Gastrocnemius medialis (tissue), 4 donors: ENCODE results near the gene BCL2L14. TPM values are rescaled to one million over a fixed set of nuclear protein-coding genes. Genes with fewer than 3 reads are reported as not detected.

Source experiments
- ATAC-seq, 2 donors: fragments of 150-250 bp; one replicate each; pipeline ENCODE4 v1.9.1; 2016
- DNase-seq, 2 donors: peaks; one replicate each; pipeline ENCODE4 v3.0.0-alpha.2; 2019
- H3K27ac ChIP-seq, 4 donors: fragments of 200-600 bp; sonication (generic); 1 replicate in 1 of 4; 2 replicates in 3 of 4; pipeline ENCODE4 v1.5.1; 2016 to 2018; ENCODE audit warnings: mild to moderate bottlenecking in 2 of 4, moderate library complexity in 1 of 4
- H3K27me3 ChIP-seq, 3 donors: fragments of 200-600 bp; sonication (generic) in 2 of 3; 1 replicate in 1 of 3; 2 replicates in 2 of 3; pipeline versions ENCODE4 v1.5.1 to v1.6.0; 2016 to 2019; ENCODE audit warnings: mild to moderate bottlenecking in 1 of 3, moderate library complexity in 1 of 3
- H3K36me3 ChIP-seq, 2 donors: fragments of 200-600 bp; sonication (generic) in 1 of 2; one replicate each; pipeline ENCODE4 v1.5.1; 2017 to 2018
- H3K4me1 ChIP-seq, 2 donors: fragments of 200-600 bp; sonication (generic) in 1 of 2; one replicate each; pipeline ENCODE4 v1.5.1; 2016 to 2017; ENCODE audit warnings: mild to moderate bottlenecking in 2 of 2
- H3K4me3 ChIP-seq, 4 donors: fragments of 200-600 bp; sonication (generic) in 3 of 4; 1 replicate in 1 of 4; 2 replicates in 3 of 4; pipeline ENCODE4 v1.5.1; 2016 to 2019; ENCODE audit warnings: mild to moderate bottlenecking in 2 of 4
- H3K9me3 ChIP-seq, 3 donors: fragments of 200-600 bp; sonication (generic) in 2 of 3; 1 replicate in 1 of 3; 2 replicates in 2 of 3; pipeline ENCODE4 v1.5.1; 2016 to 2019
- POLR2A ChIP-seq, 2 donors: fragments of 450-650 bp; IDR thresholded peaks; one replicate each; pipeline ENCODE4 v1.6.1; 2017; ENCODE audit warnings: antibody characterized with exemption in 2 of 2, mild to moderate bottlenecking in 2 of 2, moderate library complexity in 2 of 2
- in situ Hi-C, 4 donors: fragments of 200-750 bp; cut with MboI; loops; one replicate each; pipeline versions ENCODE4 v1.15.0 to v1.8.0; 2017; ENCODE audit warnings: low sequenced_read_pairs in 4 of 4
- intact Hi-C: fragments of 100-400 bp; cut with DNase I; formaldehyde crosslinking; loops from one replicate; pipeline ENCODE4 v1.15.1; 2023; ENCODE audit warnings: low total_unique reads
- total RNA-seq, 4 donors: library from RNA; depleted of rRNA; stranded (reverse); fragments of >200 nt; gene quantifications; one replicate each; pipeline versions ENCODE4 v1.1.0 to v1.2.3, GENCODE V29; 2016
- TF ChIP-seq, protein P1 (sequence below), 5 experiments: fragments of 450-650 bp in 3 of 5; fragments of 200-600 bp in 2 of 5; sonication (generic) in 2 of 5; IDR thresholded peaks in 4 of 5; conservative IDR thresholded peaks in 1 of 5; 1 replicate in 4 of 5; 2 replicates in 1 of 5; pipeline ENCODE4 v1.5.1; 2016 to 2019; ENCODE audit warnings: antibody characterized with exemption in 5 of 5, mild to moderate bottlenecking in 3 of 5, moderate library complexity in 3 of 5

BCL2L14 gene
- total RNA-seq, 4 donors from 2014 or later, result not detected

DNA sequence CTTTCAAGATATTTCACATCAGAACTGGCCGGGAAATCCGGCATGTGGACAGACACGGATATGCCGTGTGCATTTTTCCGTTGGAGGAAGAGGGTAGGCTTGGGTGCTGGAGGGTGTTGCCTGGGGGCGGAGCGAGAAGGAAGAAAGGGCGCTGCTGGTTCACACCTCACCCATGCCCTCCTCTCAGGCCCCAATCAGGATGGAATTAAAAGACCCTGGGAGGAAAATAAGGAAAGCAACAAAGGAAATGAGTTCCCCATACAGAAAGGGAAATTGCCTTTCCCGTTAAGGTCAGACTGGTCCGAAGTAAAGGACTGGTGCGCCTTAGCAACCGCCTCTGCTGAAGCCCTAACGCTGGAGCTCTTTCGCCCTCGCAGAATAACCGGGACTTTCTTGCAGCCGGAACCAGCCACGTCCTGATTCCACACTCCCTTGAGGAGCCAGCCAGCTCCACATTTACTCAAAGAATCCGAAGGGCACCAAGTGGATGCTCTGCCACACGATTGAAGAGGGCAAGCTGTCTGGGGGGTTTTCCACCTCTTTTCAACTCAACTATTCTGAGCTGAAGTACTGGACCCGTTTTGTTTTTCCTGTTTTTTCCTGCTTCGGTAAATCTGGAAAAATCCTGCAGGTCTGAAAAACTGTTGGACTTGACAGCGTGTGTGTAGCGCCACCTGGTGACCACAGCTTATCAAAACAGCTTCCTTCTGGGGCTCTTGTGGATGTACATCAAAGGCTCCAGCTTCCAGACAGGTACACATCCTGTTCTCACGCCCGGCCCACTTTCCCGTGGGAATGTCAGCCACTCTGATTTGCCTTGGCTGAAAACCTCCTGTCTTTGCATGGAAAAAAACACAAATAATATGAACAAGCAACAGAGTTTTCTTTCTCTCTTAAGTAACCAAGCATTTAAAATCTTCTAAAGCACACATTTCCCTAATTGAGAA lies 37.6 kb upstream of the BCL2L14 start:
- in situ Hi-C loops (loop anchor here in 1 of 4 donors (5.0 kb wide), 1 partner anchor 451 kb away; no protein-coding TSS in a partner anchor), intact Hi-C loops (loop anchor here (1.0 to 10.0 kb wide), 3 partner anchors 138 to 452 kb away; no protein-coding TSS in a partner anchor)
- peak overlapping the region; percentile 35 to 64 (median 49) for H3K4me3 ChIP-seq
- peak overlapping the region in 3 of 4 donors; percentile 13 to 49 (median 37) for H3K27ac ChIP-seq
- ATAC-seq (peak; percentile 76 to 80), DNase-seq (peak; percentile 35 to 54)
- TF ChIP-seq, protein P1, sequence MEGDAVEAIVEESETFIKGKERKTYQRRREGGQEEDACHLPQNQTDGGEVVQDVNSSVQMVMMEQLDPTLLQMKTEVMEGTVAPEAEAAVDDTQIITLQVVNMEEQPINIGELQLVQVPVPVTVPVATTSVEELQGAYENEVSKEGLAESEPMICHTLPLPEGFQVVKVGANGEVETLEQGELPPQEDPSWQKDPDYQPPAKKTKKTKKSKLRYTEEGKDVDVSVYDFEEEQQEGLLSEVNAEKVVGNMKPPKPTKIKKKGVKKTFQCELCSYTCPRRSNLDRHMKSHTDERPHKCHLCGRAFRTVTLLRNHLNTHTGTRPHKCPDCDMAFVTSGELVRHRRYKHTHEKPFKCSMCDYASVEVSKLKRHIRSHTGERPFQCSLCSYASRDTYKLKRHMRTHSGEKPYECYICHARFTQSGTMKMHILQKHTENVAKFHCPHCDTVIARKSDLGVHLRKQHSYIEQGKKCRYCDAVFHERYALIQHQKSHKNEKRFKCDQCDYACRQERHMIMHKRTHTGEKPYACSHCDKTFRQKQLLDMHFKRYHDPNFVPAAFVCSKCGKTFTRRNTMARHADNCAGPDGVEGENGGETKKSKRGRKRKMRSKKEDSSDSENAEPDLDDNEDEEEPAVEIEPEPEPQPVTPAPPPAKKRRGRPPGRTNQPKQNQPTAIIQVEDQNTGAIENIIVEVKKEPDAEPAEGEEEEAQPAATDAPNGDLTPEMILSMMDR (IDR thresholded peaks at IDR 0.05 in 4 of 5, conservative IDR thresholded peaks at IDR 0.05 in 1 of 5), result peak; percentile 81 to 89 (median 85)
- TF ChIP-seq POLR2A (IDR thresholded peaks at IDR 0.05), result no peak
- no peaks in the 10 kb centered on the region for H3K4me1 ChIP-seq
- H3K27me3 ChIP-seq, result no peaks in the 10 kb centered on the region
- H3K9me3 ChIP-seq, result no peaks in the 10 kb centered on the region
- H3K36me3 ChIP-seq, result no peaks in the 10 kb centered on the region

DNA sequence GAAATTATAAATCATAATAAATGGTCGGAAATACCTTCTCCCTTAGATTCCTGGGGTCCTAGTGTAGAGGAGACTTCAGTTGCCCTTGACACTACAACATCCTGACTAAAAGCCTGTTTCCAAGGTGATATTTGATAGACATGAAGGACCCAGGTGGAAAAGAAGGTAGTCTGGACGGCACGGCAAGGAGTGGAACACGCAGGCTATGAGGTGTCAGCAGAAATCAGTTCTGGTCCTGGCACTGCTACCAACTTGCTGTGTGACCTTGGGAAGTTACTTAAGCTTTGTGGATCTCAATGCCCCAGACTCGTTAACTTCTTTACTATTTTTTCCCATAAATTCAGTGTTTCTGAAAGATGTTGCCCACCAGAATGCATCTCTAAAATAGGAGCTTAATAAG lies 36.9 kb upstream of the BCL2L14 start:
- DNase-seq, result no peak

DNA sequence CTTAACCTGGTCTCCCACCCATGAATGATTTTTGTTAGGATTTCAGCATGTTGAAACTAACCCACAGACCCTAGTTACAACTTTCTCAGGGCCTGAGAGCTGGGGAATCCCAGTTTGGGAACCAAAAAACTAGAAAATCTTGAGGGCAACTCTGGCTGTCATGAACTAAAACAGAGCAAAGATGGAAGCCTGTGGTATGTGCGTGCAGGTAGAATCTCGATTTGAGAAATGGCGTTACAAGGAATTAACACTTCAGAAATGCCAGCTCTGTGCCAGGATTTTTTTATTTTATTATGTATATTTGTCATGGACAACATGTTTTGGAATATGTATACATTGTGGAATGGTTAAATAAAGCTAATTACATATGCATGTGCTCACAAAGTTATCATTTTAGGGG lies 36.4 kb upstream of the BCL2L14 start:
- in situ Hi-C loops (loop anchor here in 1 of 4 donors (5.0 kb wide), 1 partner anchor 452 kb away; no protein-coding TSS in a partner anchor), intact Hi-C loops (loop anchor here (10.0 kb wide), 1 partner anchor 140 kb away; no protein-coding TSS in a partner anchor)
- Histone ChIP-seq H3K36me3 (no peaks in the 10 kb centered on the region), H3K27me3 (no peaks in the 10 kb centered on the region), H3K4me3 (no peak overlapping the region), H3K9me3 (no peaks in the 10 kb centered on the region), H3K4me1 (no peaks in the 10 kb centered on the region), H3K27ac (no peak overlapping the region)
- no peak for TF ChIP-seq POLR2A (IDR thresholded peaks at IDR 0.05)
- TF ChIP-seq, protein P1 (IDR thresholded peaks at IDR 0.05 in 4 of 5, conservative IDR thresholded peaks at IDR 0.05 in 1 of 5), result no peak
- ATAC-seq (no peak), DNase-seq (no peak)

More for the DNA sequence above, 36.9 kb upstream of the BCL2L14 start:
- in situ Hi-C loops (loop anchor here in 1 of 4 donors (5.0 kb wide), 1 partner anchor 452 kb away; no protein-coding TSS in a partner anchor), intact Hi-C loops (loop anchor here (1.0 to 10.0 kb wide), 3 partner anchors 139 to 453 kb away; no protein-coding TSS in a partner anchor)
- no peak overlapping the region for H3K4me3 ChIP-seq
- H3K9me3 ChIP-seq, result no peaks in the 10 kb centered on the region
- no peaks in the 10 kb centered on the region for H3K4me1 ChIP-seq
- TF ChIP-seq POLR2A (IDR thresholded peaks at IDR 0.05), result no peak
- TF ChIP-seq, protein P1 (IDR thresholded peaks at IDR 0.05 in 4 of 5, conservative IDR thresholded peaks at IDR 0.05 in 1 of 5), result no peak
- H3K36me3 ChIP-seq, result no peaks in the 10 kb centered on the region
- no peaks in the 10 kb centered on the region for H3K27me3 ChIP-seq
- ATAC-seq, result no peak
- no peak overlapping the region for H3K27ac ChIP-seq

DNA sequence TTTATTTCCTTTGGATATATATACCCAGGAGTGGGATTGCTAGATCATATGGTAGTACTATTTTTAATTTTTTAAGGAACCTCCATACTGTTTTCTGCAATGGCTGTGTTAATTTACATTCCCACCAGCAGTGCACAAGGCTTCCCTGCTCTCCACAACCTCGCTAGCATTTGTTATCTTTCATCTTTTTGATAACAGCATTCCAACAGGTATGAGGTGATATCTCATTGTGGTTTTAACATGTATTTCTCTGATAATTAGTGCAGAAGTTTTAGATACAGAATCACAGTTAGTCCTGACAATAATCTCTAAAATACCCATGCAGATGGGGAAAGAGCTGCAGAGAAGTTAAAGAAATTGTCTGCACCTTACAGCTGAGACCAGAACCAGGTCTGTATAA lies 35.5 kb upstream of the BCL2L14 start:
- Histone ChIP-seq H3K9me3 (no peaks in the 10 kb centered on the region), H3K27ac (no peak overlapping the region), H3K4me1 (no peaks in the 10 kb centered on the region), H3K4me3 (no peak overlapping the region), H3K36me3 (no peaks in the 10 kb centered on the region), H3K27me3 (no peaks in the 10 kb centered on the region)
- ATAC-seq, result no peak
- intact Hi-C loops, result loop anchor here (10.0 kb wide), 1 partner anchor 140 kb away; no protein-coding TSS in a partner anchor
- TF ChIP-seq POLR2A (IDR thresholded peaks at IDR 0.05), result no peak
- TF ChIP-seq, protein P1 (IDR thresholded peaks at IDR 0.05 in 4 of 5, conservative IDR thresholded peaks at IDR 0.05 in 1 of 5), result no peak
- in situ Hi-C loops, result loop anchor here in 2 of 4 donors (5.0 kb wide), 1 partner anchor 453 kb away; no protein-coding TSS in a partner anchor
- DNase-seq, result no peak
